HuH-7.5 (cell line): ENCODE results near the gene LAMB4.
A peak's percentile ranks its signal among the peaks of the same experiment; 100 is the strongest.

Source experiments
- DNase-seq: peaks from one replicate; pipeline ENCODE4 v3.0.0; 2011; ENCODE audit warnings: low spot score

Gene LAMB4

GRCh38 chr7:108130261-108130660, at the start of gene LAMB4:
LAMB4 (minus strand) TSS chr7:108130361; CDS start chr7:108123164, 7,197 bp downstream.
- no peak for DNase-seq

GRCh38 chr7:108178398-108178797, 48.2 kb upstream of the LAMB4 start:
- DNase-seq, result no peak

GRCh38 chr7:108171164-108171563, 41.0 kb upstream of the LAMB4 start:
- no peak for DNase-seq

GRCh38 chr7:108170251-108170650, 40.1 kb upstream of the LAMB4 start:
- DNase-seq, result no peak

- no peak for DNase-seq
Measured at GRCh38 chr7:108167460-108167859, 37.3 kb upstream of the LAMB4 start.

GRCh38 chr7:108166687-108167086, 36.5 kb upstream of the LAMB4 start:
- DNase-seq, result no peak

- DNase-seq, result no peak
Measured at GRCh38 chr7:108165723-108166122, 35.6 kb upstream of the LAMB4 start.

- DNase-seq, result no peak
Measured at GRCh38 chr7:108164946-108165345, 34.8 kb upstream of the LAMB4 start.

- DNase-seq, result no peak
Measured at GRCh38 chr7:108164342-108164741, 34.2 kb upstream of the LAMB4 start.

GRCh38 chr7:108158776-108159175, 28.6 kb upstream of the LAMB4 start:
- DNase-seq, result no peak

- DNase-seq, result no peak
Measured at GRCh38 chr7:108157606-108158335, 27.6 kb upstream of the LAMB4 start.

- no peak for DNase-seq
Measured at GRCh38 chr7:108156897-108157605, 26.9 kb upstream of the LAMB4 start.

- DNase-seq, result no peak
Measured at GRCh38 chr7:108152198-108152597, 22.0 kb upstream of the LAMB4 start.

GRCh38 chr7:108149908-108150307, 19.7 kb upstream of the LAMB4 start:
- DNase-seq, result no peak

- DNase-seq, result no peak
Measured at GRCh38 chr7:108149119-108149518, 19.0 kb upstream of the LAMB4 start.

- no peak for DNase-seq
Measured at GRCh38 chr7:108147031-108147563, 16.9 kb upstream of the LAMB4 start.

GRCh38 chr7:108146070-108146842, 16.1 kb upstream of the LAMB4 start:
- peak; percentile 19 for DNase-seq

- DNase-seq, result no peak
Measured at GRCh38 chr7:108145401-108145800, 15.2 kb upstream of the LAMB4 start.

GRCh38 chr7:108144931-108145330, 14.8 kb upstream of the LAMB4 start:
- no peak for DNase-seq

GRCh38 chr7:108143658-108144420, 13.7 kb upstream of the LAMB4 start:
- DNase-seq, result no peak

- DNase-seq, result no peak
Measured at GRCh38 chr7:108142675-108143259, 12.6 kb upstream of the LAMB4 start.
